Ovary (tissue), 3 donors: ENCODE data around the gene ENPP7.

Source experiments
- EP300 ChIP-seq: sonication (generic); formaldehyde crosslinking; IDR thresholded peaks from one replicate; pipeline ENCODE4 v1.6.1; 2017; ENCODE audit warnings: antibody characterized with exemption
- POLR2A ChIP-seq: fragments of 450-650 bp; IDR thresholded peaks from one replicate; pipeline ENCODE4 v1.6.1; 2017; ENCODE audit warnings: antibody characterized with exemption, mild to moderate bottlenecking, moderate library complexity
- TF ChIP-seq, protein P1 (sequence below), 3 donors: fragments of 450-650 bp in 2 of 3; fragments of 200-600 bp in 1 of 3; IDR thresholded peaks; one replicate each; pipeline versions ENCODE4 v1.5.1 to v1.8.0; 2016 to 2022; ENCODE audit warnings: antibody characterized with exemption in 3 of 3, mild to moderate bottlenecking in 1 of 3
- donor health status: DM: no; HTN: no; CAD: no.

GRCh38 chr17:79761894-79762589, 31.3 kb downstream of the ENPP7 start:
- TF ChIP-seq, protein P1, sequence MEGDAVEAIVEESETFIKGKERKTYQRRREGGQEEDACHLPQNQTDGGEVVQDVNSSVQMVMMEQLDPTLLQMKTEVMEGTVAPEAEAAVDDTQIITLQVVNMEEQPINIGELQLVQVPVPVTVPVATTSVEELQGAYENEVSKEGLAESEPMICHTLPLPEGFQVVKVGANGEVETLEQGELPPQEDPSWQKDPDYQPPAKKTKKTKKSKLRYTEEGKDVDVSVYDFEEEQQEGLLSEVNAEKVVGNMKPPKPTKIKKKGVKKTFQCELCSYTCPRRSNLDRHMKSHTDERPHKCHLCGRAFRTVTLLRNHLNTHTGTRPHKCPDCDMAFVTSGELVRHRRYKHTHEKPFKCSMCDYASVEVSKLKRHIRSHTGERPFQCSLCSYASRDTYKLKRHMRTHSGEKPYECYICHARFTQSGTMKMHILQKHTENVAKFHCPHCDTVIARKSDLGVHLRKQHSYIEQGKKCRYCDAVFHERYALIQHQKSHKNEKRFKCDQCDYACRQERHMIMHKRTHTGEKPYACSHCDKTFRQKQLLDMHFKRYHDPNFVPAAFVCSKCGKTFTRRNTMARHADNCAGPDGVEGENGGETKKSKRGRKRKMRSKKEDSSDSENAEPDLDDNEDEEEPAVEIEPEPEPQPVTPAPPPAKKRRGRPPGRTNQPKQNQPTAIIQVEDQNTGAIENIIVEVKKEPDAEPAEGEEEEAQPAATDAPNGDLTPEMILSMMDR (IDR thresholded peaks at IDR 0.05) = no peak
- TF ChIP-seq EP300 = no peak
- no peak for TF ChIP-seq POLR2A
